ENCODE measurements around the gene BRD3OS. TPM values are rescaled to one million over a fixed set of nuclear protein-coding genes. Genes with fewer than 3 reads are reported as not detected.

Gene BRD3OS
- polyA plus RNA-seq, 12 donors, result 8.2 to 15.7 (median 10.5) TPM; not detected in 1

Other genes starting within 250 kb of the BRD3OS start
- gene VAV2, start 33.2 kb upstream of the BRD3OS start, polyA plus RNA-seq (ENCODE audit: insufficient read length in 12 of 12), result 10 to 100 TPM in 11 of 12 donors, not detected in 1; 12.0 to 16.6 (median 15.0) TPM
- 100 to 1,000 TPM in 1 of 12 donors, 10 to 100 TPM in 11; 45.4 to 418 (median 64.9) TPM for gene BRD3, start 42.5 kb downstream of the BRD3OS start, polyA plus RNA-seq (ENCODE audit: insufficient read length in 12 of 12)
- 10 to 100 TPM in 11 of 12 donors, not detected in 1; 36.7 to 58.0 (median 40.2) TPM for gene WDR5, start 110.6 kb downstream of the BRD3OS start, polyA plus RNA-seq (ENCODE audit: insufficient read length in 12 of 12)
- gene RNU6ATAC, start 139.1 kb downstream of the BRD3OS start, polyA plus RNA-seq (ENCODE audit: insufficient read length in 12 of 12), result not detected

All from muscle of arm (tissue), 12 donors.